Neural cell (in vitro differentiated cells): ENCODE results near the gene CCDC174. TPM values are rescaled to one million over a fixed set of nuclear protein-coding genes. Genes with fewer than 3 reads are reported as not detected.
"Not testable (repeated sequence)": the region's sequence is repeated elsewhere in the genome, so short reads cannot be mapped to it uniquely, and the experiment has no call there.

ENCODE experiments used
- H2AFZ ChIP-seq: fragments of 200-600, 300-800 bp; sonication (generic), shearing (Covaris generic); 2 replicates; pipeline ENCODE4 v1.6.0; 2014; ENCODE audit warnings: low read depth, mild to moderate bottlenecking, antibody characterized with exemption, low read length, moderate library complexity
- H3F3A ChIP-seq: fragments of 200-600 bp; shearing (Covaris generic); 2 replicates; pipeline ENCODE4 v1.6.1; 2016; ENCODE audit warnings: mild to moderate bottlenecking, moderate library complexity, mixed read lengths, antibody characterized with exemption, low read length; ENCODE audit not compliant: insufficient read depth, poor library complexity, severe bottlenecking
- H3K27ac ChIP-seq: fragments of 200-600, 300-800 bp; sonication (generic), shearing (Covaris generic); 2 replicates; pipeline ENCODE4 v1.5.1; 2014; ENCODE audit warnings: mild to moderate bottlenecking, low read length, moderate library complexity
- H3K27me3 ChIP-seq: fragments of 300-800, 200-600 bp; sonication (generic), shearing (Covaris generic); 2 replicates; pipeline ENCODE4 v1.6.0; 2014; ENCODE audit warnings: mild to moderate bottlenecking, low read depth, low read length, moderate library complexity; ENCODE audit not compliant: insufficient read depth
- H3K36me3 ChIP-seq: fragments of 300-800, 200-600 bp; sonication (generic), shearing (Covaris generic); 2 replicates; pipeline ENCODE4 v1.5.1; 2014; ENCODE audit warnings: mild to moderate bottlenecking, antibody characterized with exemption, low read length, moderate library complexity; ENCODE audit not compliant: insufficient read depth
- H3K4me2 ChIP-seq: fragments of 300-800, 200-600 bp; sonication (generic), shearing (Covaris generic); 2 replicates; pipeline ENCODE4 v1.6.0; 2014; ENCODE audit warnings: mild to moderate bottlenecking, low read length
- H3K4me3 ChIP-seq: fragments of 300-800, 200-600 bp; sonication (generic), shearing (Covaris generic); 2 replicates; pipeline ENCODE4 v1.5.1; 2014; ENCODE audit warnings: mild to moderate bottlenecking, low read length, moderate library complexity
- H3K79me2 ChIP-seq: fragments of 200-600 bp; shearing (Covaris generic); replicated peaks from 2 replicates; pipeline ENCODE4 v1.6.0; 2014; ENCODE audit warnings: mild to moderate bottlenecking, low read length, moderate library complexity; ENCODE audit not compliant: insufficient read depth
- H3K9ac ChIP-seq: fragments of 300-800, 200-600 bp; sonication (generic), shearing (Covaris generic); 2 replicates; pipeline ENCODE4 v1.6.1; 2016; ENCODE audit warnings: mild to moderate bottlenecking, low read length, mixed read lengths
- H3K9me2 ChIP-seq: fragments of 200-600 bp; shearing (Covaris generic); 2 replicates; pipeline ENCODE4 v1.6.1; 2016; ENCODE audit warnings: mild to moderate bottlenecking, low read length, mixed read lengths; ENCODE audit not compliant: insufficient read depth
- H3K9me3 ChIP-seq: fragments of 200-600, 300-800 bp; sonication (generic), shearing (Covaris generic); 2 replicates; pipeline ENCODE4 v1.6.1; 2016; ENCODE audit warnings: mild to moderate bottlenecking, mixed run types, low read length, moderate library complexity, mixed read lengths
- H4K20me1 ChIP-seq: fragments of 200-600 bp; shearing (Covaris generic); 2 replicates; pipeline ENCODE4 v1.6.1; 2016; ENCODE audit warnings: mild to moderate bottlenecking, mixed run types; ENCODE audit not compliant: insufficient read depth
- CTCF ChIP-seq: fragments of 450-650 bp; IDR thresholded peaks from 2 replicates; pipeline ENCODE4 v1.5.1; 2014; ENCODE audit warnings: antibody characterized with exemption, mild to moderate bottlenecking, moderate library complexity; ENCODE audit not compliant: poor library complexity, severe bottlenecking
- EP300 ChIP-seq: fragments of 450-650 bp; conservative IDR thresholded peaks from 2 replicates; pipeline ENCODE4 v1.6.1; 2014; ENCODE audit warnings: antibody characterized with exemption, mild to moderate bottlenecking, moderate library complexity; ENCODE audit not compliant: poor library complexity, severe bottlenecking
- EZH2 ChIP-seq: fragments of 200-600, 300-800 bp; shearing (Covaris generic), sonication (generic); IDR thresholded peaks from 2 replicates; pipeline ENCODE4 v1.6.1; 2014; ENCODE audit warnings: antibody characterized with exemption, low read length, borderline replicate concordance, mild to moderate bottlenecking; ENCODE audit not compliant: insufficient read depth, poor library complexity, severe bottlenecking
- MXI1 ChIP-seq: fragments of 450-650 bp; conservative IDR thresholded peaks from 2 replicates; pipeline ENCODE4 v1.6.1; 2014; ENCODE audit warnings: antibody characterized with exemption, mild to moderate bottlenecking; ENCODE audit not compliant: poor library complexity, severe bottlenecking
- POLR2AphosphoS5 ChIP-seq: IDR thresholded peaks from 2 replicates; pipeline ENCODE4 v1.6.1; 2012
- RAD21 ChIP-seq: fragments of 450-650 bp; conservative IDR thresholded peaks from 2 replicates; pipeline ENCODE4 v1.6.1; 2014; ENCODE audit warnings: antibody characterized with exemption, mild to moderate bottlenecking, moderate library complexity
- REST ChIP-seq: IDR thresholded peaks from 2 replicates; pipeline ENCODE4 v1.6.1; 2012; ENCODE audit warnings: borderline replicate concordance
- SMC3 ChIP-seq: fragments of 450-650 bp; conservative IDR thresholded peaks from 2 replicates; pipeline ENCODE4 v1.6.1; 2014; ENCODE audit warnings: antibody characterized with exemption, mild to moderate bottlenecking, moderate library complexity; ENCODE audit not compliant: poor library complexity
- TAF1 ChIP-seq: IDR thresholded peaks from 2 replicates; pipeline ENCODE4 v1.6.1; 2012; ENCODE audit warnings: low read depth
- polyA plus RNA-seq: library from polyadenylated mRNA; depleted of rRNA; stranded (reverse); fragments of >200 nt; gene quantifications from 2 replicates; pipeline ENCODE4 v1.2.3, GENCODE V29; 2014

CCDC174 gene
- polyA plus RNA-seq, 1 donor from 2014 or later, result 18.0 TPM

- H3K4me2 ChIP-seq, result no peak overlapping the region
- H4K20me1 ChIP-seq, result no peaks in the 10 kb centered on the region
- H3K9me2 ChIP-seq, result no peaks in the 10 kb centered on the region
- no peak for TF ChIP-seq EZH2
- TF ChIP-seq EP300, result no peak
- no peak for TF ChIP-seq TAF1
- TF ChIP-seq MXI1, result no peak
- H2AFZ ChIP-seq, result no peak overlapping the region
- no peak overlapping the region for H3K9ac ChIP-seq
- H3K27me3 ChIP-seq, result no peaks in the 10 kb centered on the region
- H3K27ac ChIP-seq, result no peak overlapping the region
- no peaks in the 10 kb centered on the region for H3K36me3 ChIP-seq
- H3F3A ChIP-seq, result no peaks in the 10 kb centered on the region
- no peaks in the 10 kb centered on the region for H3K79me2 ChIP-seq
- H3K4me3 ChIP-seq, result no peak overlapping the region
- H3K9me3 ChIP-seq, result no peaks in the 10 kb centered on the region
These were observed 43.3 kb upstream of the CCDC174 start for GRCh38 chr3:14608298-14608697.

GRCh38 chr3:14609058-14609457 is 42.5 kb upstream of the CCDC174 start:
- not testable (repeated sequence) for H3K27ac ChIP-seq, H3K9me3 ChIP-seq, H3K4me2 ChIP-seq, H3K9me2 ChIP-seq, H3K4me3 ChIP-seq, H2AFZ ChIP-seq, H3K79me2 ChIP-seq, H3F3A ChIP-seq, H3K36me3 ChIP-seq, H3K27me3 ChIP-seq, H3K9ac ChIP-seq, H4K20me1 ChIP-seq

- no peak overlapping the region for H3K4me3 ChIP-seq
- H3K27ac ChIP-seq, result no peak overlapping the region
- H4K20me1 ChIP-seq, result no peaks in the 10 kb centered on the region
- no peaks in the 10 kb centered on the region for H3K9me3 ChIP-seq
- H3F3A ChIP-seq, result no peaks in the 10 kb centered on the region
- H3K9me2 ChIP-seq, result no peaks in the 10 kb centered on the region
- no peak overlapping the region for H3K4me2 ChIP-seq
- TF ChIP-seq EZH2 (no peak), EP300 (no peak), MXI1 (no peak), CTCF (no peak), POLR2AphosphoS5 (no peak), TAF1 (no peak), SMC3 (no peak), RAD21 (no peak), REST (no peak)
- no peak overlapping the region for H3K9ac ChIP-seq
- H3K27me3 ChIP-seq, result no peaks in the 10 kb centered on the region
- no peaks in the 10 kb centered on the region for H3K36me3 ChIP-seq
- no peaks in the 10 kb centered on the region for H3K79me2 ChIP-seq
- no peak overlapping the region for H2AFZ ChIP-seq
These were observed 42.1 kb upstream of the CCDC174 start for GRCh38 chr3:14609506-14609905.
